HG03064 (cell line): ENCODE data around the gene TRAPPC2L.

Experiments used
- ATAC-seq: cut with Tn5 transposase; IDR thresholded peaks from one replicate; pipeline ENCODE4 v1.9.1; 2021; ENCODE audit warnings: low read depth; ENCODE audit not compliant: unreplicated experiment

TRAPPC2L gene, protein sequence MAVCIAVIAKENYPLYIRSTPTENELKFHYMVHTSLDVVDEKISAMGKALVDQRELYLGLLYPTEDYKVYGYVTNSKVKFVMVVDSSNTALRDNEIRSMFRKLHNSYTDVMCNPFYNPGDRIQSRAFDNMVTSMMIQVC

DNA sequence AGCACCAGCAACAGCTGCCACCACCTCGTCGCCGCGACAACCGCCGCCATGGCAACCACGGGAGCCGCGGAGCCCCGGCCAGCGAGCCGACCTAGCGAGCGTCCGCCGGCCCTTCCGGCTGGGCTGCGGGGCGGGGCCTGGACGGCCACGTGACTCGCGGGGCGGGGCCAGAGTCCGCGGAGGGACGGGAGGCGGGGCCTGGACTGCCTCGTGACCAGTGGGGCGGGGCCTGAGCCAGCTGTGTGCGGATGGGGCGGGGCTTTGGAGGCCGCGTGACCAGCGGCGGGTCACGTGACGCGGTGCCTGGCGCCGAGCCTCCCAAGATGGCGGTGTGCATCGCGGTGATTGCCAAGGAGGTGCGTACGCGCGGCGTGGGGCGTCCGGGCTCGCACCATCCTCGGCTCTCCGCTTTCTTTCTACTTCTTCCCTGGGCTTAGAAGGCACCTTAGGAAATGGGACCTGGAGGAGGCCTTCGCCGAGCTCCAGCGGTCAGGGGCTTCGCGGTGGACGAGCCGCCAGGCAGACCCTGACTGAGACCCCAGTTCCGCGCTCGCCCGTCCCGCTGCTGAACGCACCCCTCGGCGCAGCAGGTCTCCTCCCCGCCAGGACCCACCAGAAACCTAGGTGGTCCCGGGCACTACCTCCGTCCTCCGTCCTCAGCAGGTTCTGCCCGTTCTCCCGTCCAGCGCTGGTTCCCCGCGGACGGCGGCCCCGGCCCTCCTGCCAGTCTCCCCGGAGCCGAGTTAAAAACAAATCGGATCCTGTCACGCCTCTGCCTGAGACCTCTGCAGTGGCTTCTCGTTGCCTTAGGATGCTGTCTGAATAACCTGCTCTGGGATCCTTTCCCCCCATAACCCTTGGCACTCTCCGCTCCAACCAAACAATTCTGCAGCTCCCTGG, at the start of gene TRAPPC2L, which contains the start of gene GALNS:
Gene TRAPPC2L (plus strand): TSS at position 300 of the 900 bp plus-strand sequence. CDS start 24 bp downstream, at position 324.
Gene GALNS (minus strand): TSS at position 120 of the 900 bp plus-strand sequence. CDS start 70 bp downstream, at position 50.
- ATAC-seq, result no peak

DNA sequence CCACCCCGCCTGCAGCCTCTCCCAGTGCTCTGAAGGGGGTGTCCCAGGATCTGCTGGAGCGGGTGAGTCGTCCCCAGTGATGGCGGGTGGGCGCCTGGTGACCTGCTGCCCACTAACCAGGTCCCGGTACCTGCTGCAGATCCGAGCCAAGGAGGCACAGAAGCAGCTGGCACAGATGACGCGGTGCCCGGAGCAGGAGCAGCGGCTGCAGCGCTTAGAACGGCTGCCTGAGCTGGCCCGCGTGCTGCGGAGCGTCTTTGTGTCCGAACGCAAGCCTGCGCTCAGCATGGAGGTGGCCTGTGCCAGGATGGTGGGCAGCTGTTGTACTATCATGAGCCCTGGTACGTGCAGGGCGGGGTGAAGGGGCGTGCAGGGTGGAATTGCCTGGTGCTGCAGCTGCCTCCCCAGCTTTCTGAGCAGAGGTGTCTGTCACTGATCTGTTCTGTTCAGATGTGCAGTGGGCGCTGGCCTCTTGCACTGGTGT, 49.7 kb upstream of the TRAPPC2L start:
- ATAC-seq, result no peak

DNA sequence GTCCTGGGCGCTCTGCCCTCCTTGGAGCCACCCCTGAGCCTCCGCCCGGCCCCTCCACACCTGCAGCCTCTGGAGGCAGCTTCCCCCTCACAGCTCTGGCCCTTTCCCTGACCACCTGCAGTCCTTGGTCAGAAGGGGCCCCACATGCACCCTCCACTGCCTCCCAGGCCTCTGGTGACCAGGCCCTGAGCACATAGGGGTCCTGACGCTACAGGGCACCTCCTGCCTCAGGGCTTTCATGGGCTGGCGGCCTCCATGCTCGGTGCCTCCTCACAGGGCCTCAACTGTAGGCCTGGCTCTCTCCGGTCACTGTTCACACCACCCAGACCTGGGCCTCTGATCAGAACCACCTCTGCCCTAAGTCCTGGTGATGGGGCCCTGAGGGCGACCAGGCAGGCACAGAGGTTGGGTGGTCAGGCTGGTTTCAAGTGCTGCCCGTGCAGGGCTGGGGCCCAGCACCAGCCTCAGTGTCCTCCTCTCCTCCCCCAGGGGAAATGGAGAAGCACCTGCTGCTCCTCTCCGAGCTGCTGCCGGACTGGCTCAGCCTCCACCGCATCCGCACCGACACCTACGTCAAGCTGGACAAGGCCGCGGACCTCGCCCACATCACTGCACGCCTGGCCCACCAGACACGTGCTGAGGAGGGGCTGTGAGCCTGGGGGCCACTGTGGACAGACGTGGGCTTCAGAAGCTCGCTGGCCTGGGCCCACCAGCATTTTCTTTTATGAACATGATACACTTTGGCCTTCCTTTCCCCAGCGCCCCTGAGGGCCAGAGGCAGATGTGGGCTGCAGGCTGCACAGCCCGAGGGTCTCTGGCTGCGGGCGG, 49.1 kb upstream of the TRAPPC2L start:
- no peak for ATAC-seq

DNA sequence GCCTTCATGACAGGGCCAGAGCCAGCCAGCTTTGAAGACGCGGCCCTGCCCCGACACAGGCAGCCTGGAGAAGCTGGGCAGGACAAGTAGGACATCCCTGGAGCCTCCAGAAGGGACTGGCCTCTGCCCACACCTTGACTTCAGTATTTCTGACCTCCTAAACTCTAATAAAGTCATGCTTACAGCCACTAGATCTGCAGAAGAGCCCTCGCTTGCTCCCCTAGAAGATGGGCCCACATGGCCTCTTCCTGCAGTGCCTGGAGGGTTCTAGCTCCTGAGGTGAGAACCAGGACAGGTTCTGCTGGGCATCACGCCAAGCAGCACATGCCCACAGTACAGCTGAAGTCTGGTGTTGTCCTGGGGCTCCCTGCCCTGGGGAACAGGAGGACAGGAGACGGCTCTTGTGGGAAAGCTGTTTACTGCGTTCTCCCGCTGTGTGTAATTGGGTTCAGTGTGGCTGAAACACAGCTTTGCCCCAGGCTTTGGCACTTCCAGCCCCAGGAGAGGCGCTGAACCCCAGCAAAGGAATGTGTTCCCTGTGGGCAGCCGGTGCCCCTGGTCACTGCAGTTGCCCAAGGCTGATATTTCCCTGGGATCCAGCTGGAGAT, 47.8 kb upstream of the TRAPPC2L start:
- no peak for ATAC-seq

DNA sequence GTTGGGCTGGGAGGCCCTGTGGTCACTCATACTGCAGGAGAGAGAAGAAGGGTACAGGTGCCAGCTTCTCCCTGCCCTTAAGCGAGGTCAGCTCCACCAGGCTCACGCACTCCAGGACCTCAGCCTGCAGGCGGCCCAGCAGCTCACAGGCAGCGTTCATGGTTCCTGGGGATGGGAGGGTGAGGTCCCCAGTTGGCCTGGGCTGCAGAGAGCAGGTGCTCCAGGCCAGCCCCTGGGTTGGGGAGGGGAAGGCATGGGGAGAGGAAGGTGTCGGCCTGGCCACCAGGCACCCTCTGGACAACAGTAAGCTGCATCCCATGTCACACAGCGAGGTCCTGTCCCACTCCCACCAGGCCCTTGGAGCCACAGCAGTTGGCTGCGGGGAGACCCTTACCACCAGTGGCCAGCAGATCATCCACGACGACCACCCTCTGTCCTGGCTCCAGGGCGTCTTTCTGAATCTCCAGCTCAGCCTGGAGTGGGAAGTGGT, 47.2 kb upstream of the TRAPPC2L start:
- no peak for ATAC-seq

DNA sequence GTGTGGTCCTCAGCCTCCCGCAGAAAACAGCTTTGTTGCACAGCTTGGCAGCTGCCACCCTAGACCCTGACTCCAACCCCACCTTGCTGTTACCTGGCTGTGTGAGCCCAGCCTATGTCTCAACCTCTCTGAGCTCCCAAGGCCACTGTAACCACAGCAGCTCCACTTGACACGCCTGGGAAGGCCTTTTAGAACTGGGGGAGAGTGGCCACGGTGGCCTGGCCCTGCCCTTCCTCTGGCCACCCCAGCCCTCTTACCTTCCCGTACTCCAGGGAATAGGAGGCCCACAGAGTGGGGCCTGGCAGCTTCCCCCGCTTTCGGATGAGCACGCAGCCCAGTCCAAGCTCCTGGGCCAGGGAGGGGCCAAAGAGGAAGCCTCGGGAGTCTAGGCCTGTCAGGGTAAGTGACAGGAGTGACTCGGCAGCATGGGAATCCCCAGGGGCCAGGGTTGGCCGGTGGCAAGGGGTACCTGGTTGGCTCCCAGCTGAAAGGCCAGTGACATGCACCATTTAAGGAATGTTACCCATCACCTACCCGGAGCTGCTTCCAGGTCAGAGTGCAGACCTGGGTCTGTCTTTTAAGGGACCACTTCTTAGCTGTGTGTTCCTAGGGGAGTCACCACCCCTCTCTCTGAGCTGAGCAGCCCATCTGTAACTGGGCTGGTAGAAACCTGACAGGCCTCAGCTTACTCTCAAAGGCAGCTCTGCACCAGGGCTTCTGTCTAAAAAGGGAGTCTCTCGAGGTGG, 46.6 kb upstream of the TRAPPC2L start:
- ATAC-seq, result no peak

DNA sequence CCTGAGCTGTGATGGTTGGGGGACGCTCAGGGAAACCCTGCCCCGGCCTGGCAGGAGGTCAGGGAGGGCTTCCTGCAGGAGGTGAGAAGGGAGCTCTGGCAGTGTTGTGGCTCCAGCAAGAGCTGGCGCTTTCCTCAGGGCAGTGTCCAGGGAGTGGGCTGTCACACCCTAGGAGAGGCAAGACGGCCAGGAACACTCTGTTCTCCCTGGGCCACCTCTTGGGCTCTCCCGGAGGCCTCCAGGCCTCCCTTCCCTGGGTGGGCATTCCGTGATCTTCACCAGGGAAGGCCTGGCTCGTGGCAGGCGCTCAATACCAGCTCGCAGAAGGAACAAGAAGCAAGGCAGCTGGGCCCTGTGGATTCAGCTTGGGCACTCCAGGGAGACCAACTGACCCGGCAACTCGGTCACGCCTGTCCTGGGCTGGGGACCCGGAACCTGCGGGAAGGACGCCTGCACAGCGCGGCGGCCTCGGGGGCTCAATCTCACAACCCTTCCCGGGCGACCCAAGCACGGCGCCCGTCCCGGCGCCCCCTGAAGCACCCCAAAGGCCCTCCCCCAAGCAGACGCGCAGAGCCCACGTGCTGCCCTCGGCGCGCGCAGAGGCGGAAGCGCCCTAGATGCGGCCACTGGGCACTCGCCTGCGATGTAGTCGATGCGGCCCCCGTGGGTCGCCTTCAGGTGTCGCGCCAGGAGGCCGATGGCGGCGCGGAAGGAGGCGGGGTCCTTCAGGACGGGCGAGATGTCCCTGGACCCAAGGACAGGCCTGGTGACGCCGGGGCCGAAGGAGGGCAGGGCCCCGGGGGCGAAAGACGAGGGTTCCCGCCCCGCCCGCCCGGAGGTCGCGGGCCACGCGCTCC, 45.8 kb upstream of the TRAPPC2L start:
- ATAC-seq, result peak; percentile 49

DNA sequence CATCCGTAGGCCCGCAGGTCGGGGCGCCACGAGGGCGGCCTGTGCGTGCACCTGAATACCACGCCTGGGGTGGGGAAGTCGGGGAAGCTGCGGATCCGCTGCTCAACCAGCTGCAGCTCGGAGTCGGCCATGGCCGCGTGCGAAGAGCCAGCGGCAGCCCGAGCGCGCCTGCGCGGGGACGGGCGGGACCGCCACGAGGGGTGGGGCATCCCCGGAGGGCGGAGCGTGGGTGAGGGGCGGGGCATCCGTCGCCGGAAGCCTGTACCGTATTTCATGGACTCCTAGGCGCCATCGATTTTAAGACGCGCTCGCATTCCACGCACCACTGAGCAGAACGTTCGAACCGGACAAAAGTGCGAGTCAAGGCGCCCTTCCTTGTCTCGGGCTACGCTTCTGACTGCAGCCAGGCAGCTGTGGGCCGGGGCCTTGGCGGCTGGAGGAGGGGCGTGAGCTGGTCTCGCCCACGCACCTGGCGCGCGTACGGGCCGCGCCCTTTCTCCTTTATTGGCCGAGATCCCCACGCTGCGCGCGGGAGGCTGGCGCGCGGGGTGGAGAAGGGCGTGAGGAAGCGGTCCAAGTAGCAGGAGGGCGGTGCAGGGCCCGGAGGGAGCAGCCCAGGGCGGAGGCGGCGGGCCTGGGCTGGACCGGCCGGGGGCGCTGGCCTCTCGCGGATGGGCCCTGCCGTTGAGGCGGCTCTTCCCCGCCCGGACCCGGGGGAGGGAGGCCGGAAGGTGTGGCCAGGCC, 45.0 kb upstream of the TRAPPC2L start, which contains the start of gene APRT:
Gene APRT (minus strand): TSS at position 160 of the 744 bp plus-strand sequence. CDS start 29 bp downstream, at position 131.
- ATAC-seq, result peak; percentile 49

DNA sequence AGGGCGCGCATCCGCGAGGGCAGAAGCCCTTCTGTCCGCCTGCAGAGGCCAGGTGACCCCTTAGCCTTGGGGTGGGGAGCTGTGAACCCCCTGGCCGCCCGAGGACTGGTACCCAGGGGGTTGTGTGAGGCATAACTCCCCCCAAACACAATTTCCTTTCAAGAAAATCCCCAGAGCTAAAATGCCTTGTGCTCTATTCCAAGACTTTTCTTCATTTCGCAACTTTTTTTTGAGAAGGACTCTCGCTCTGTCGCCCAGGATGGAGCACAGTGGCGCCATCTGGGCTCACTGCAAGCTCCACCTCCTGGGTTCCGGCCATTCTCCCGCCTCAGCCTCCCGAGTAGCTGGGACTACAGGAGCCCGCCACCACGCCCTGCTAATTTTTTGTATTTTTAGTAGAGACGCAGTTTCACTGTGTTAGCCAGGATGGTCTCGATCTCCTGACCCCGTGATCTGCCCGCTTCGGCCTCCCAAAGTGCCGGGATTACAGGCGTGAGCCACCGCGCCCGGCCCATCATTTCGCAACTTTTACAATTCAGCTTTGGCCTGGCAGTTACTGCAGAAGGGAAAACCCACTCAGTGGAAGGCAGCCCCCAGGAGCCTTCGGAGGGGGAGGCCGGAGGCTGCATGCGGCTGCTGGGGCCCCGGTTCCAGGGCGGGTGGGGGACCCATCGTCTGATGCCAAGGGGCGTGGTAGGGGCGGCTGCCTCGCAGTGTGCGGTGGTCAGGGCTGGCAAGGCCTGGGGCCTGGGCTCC, 44.2 kb upstream of the TRAPPC2L start:
- ATAC-seq, result no peak

DNA sequence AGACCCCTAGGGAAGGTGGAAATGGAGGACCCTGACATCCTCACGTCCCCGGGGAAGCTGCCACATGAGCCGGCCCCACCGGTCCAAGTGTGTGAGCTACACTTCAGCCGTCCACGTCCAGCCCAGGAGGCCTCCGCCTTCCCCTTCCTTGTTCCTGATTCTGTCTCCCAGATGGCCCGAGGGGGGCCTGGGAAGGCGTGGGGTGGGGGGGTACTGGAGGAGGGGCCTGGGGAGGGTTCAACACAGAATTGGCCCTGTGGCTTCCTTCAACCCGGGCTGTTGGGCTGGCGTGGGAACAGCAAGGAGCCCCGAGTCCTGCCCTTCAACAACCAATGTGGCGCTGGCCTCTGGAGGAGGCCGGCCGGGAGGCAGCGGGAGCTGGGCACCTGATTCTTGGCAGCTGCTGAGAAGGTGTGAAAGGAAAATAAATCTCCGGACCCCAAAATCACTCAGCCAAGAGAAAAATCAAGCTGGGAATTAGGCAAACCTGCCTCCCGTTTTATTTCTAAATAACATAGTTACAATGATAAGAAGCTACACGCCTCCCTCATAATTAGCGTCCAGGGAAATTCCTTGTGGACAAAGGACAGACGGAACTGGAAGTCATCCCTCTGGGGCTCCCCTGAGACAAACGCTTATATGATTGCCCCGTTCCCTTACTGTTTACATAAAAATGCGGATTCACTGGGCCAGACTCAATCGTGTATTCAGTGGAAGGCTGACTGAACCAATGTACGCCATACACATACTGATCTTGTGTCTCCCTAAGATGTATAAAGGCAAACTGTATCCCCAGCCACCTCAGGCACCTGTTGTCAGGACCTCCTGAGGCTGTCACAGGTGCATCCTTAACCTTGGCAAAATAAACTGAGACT, 43.4 kb upstream of the TRAPPC2L start:
- ATAC-seq, result no peak

DNA sequence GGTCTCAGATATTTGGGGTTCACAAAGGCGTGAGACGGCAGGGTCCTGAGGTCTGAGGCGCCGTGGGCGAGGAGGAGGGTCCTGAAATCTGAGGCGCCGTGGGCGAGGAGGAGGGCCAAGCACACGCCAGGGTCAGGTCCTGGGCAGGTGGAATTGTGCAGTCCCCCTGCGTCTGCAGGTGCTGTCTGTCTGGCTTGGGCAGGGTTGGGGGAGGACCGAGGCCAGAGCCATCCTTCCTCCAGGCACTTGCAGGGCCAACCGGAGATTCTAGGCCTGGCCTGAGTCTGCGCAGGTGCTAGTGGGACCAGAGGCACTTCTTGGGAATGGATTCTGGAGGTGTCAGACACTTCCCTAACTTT, 42.8 kb upstream of the TRAPPC2L start:
- ATAC-seq, result no peak

DNA sequence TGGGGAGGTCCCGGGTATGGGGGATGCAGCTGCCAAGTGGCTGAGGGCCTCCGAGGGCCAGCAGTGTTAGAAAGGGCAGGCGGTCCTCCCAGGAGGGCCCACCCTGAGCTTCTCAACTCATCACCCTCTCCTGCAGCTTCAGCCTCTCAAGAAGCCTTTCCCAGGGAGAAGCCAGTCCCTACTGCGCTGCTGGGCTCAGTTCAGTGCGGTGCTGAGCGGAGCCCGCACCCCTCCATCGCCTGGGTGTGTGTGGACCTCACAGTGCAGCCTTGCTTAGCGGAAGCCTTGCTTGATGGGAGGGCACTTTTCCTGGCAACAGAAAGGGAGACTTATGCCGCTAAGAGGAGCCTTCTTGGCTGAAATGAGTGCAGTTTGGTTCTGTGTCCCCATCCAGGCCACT, 41.7 kb upstream of the TRAPPC2L start:
- no peak for ATAC-seq

DNA sequence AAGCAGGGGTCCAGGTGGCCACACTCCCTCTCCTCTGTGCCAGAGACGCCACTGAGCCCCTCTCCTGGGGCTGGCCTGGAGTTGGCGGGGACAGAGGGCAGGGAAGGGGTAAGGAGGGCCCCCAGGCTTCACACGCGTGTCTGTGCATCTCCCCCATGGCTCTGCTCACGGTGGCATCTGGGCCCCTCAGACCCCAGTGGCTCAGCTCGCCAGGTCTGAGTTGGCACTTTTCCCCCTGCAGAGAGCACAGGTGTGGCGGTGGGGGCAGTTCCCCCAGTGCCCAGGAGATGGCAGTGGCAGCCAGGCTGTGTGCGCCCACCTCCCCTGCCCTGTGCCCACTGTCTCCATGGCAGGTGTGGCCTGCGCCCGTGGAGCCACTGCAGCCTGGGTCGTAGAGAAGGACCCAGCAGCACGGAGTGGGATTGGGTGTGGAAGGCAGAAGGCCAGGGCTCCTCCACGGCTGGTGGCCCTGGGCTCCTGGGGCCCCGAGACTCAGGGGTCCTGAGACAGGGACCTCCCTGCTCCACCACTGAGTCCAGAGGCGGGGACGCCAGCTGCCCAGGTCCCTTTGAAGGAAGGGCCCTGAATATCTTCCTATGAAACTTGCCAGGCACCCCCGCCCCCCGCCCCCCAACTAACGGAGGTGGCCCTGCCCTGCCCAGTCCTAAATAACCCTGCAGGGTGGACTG, 40.9 kb upstream of the TRAPPC2L start:
- no peak for ATAC-seq

DNA sequence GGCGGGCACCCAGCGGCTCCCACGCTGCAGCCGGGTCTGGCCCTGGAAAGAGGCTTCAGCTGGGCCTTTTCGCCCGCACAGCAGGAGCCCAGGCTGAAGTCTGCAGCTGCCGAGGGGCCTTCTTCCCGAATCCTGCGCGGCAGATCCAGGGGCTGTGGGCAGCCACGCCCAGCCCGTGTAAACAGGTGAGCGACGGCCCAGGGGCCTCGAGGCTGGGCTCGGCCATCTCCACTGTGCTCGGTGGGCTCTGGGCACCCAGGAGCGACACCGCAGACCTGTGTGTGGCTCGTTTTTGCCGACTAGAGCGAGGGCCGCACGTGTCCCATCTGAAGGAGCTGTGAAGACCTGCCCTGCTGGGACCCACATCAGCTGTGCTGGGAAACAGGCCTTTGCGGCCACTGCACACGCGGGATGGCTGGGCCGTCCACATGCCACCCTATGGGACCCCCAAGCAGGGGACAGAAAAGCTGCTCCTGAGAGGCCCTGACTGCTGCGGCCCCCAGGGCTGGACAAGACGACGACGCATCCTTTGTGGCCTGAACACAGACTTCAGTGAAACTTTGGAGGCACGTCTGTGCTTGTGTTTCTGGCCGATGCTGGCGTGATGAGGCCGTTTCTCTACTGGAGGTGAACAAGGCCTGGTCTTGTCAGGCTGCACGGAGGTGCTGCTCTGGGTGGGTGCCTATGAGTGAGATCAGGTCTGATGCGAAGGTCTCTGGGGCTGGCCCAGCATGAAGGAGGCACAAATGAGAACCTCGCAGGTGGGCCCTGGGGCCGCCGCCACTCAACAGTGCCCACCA, 40.0 kb upstream of the TRAPPC2L start:
- no peak for ATAC-seq
